HL-60 (cell line): ENCODE results near the gene ANO6.

Experiments
- CTCF ChIP-seq: IDR thresholded peaks from one replicate; pipeline ENCODE4 v1.5.1; 2011; ENCODE audit warnings: low read length, control low read depth, inconsistent platforms; ENCODE audit not compliant: insufficient read depth
- POLR2AphosphoS5 ChIP-seq: IDR thresholded peaks from 2 replicates; pipeline ENCODE4 v1.6.1; 2012; ENCODE audit warnings: low read depth
- REST ChIP-seq: IDR thresholded peaks from 2 replicates; pipeline ENCODE4 v1.6.1; 2012; ENCODE audit warnings: low read depth; ENCODE audit not compliant: insufficient replicate concordance

DNA sequence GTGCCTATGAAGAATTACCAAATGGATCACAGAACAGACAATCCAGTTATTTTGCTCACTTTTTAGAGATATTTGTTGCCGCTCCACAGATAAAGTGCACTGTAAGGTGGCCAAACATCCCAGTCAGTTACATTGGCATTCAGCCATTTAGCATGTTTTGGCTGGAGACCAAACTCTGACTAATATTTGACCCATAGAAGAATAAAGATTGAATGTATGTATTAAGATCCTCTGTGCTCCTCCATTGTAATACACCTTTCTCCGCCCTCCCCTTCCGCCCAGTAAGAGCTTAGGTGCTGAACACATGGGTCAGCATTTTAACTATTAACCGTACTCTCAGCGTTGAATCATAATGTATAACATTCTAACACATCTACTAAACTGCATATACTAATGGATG is 163.4 kb downstream of the ANO6 start:
- TF ChIP-seq POLR2AphosphoS5 (no peak), CTCF (no peak), REST (no peak)
